Esophagus muscularis mucosa (tissue), 3 donors: ENCODE results near the gene GDF11.

Experiments used
- CTCF ChIP-seq, 3 experiments: fragments of 200-600 bp in 2 of 3; fragments of 450-650 bp in 1 of 3; sonication (generic) in 2 of 3; IDR thresholded peaks; one replicate each; pipeline ENCODE4 v1.5.1; 2017 to 2019; ENCODE audit warnings: antibody characterized with exemption in 3 of 3, mild to moderate bottlenecking in 2 of 3, moderate library complexity in 1 of 3
- POLR2A ChIP-seq: fragments of 450-650 bp; IDR thresholded peaks from one replicate; pipeline ENCODE4 v1.6.1; 2017; ENCODE audit warnings: antibody characterized with exemption, moderate library complexity, mild to moderate bottlenecking, low read depth
- POLR2AphosphoS5 ChIP-seq, 2 donors: sonication (generic); formaldehyde crosslinking; IDR thresholded peaks; one replicate each; pipeline ENCODE4 v1.6.1; 2017; ENCODE audit warnings: antibody characterized with exemption in 2 of 2

- TF ChIP-seq CTCF (IDR thresholded peaks at IDR 0.05) (no peak), POLR2AphosphoS5 (IDR thresholded peaks at IDR 0.05) (no peak), POLR2A (no peak)
Measured at GRCh38 chr12:55718015-55718414, 24.9 kb upstream of the GDF11 start.
